Natural killer cell (primary cell): ENCODE data around the gene KLHL14. TPM values are rescaled to one million over a fixed set of nuclear protein-coding genes. Genes with fewer than 3 reads are reported as not detected.

Source experiments
- ATAC-seq, 3 donors: fragments of 150-1000 bp in 2 of 3; fragments of 200-7000 bp in 1 of 3; cut with Tn5 transposase; 1 replicate in 1 of 3; 2 replicates in 2 of 3; pipeline ENCODE4 v1.10.0; 2021; ENCODE audit warnings: mild to moderate bottlenecking in 2 of 3, moderate library complexity in 2 of 3
- DNase-seq, 2 donors: peaks; one replicate each; pipeline versions ENCODE4 v3.0.0 to v3.0.0-alpha.2; 2013 to 2021; ENCODE audit warnings: mixed read lengths in 1 of 2
- H3K27ac ChIP-seq: one replicate; pipeline ENCODE4 v1.5.1; 2013; ENCODE audit warnings: mild to moderate bottlenecking, low read length
- H3K27me3 ChIP-seq: one replicate; pipeline ENCODE4 v1.6.1; 2013; ENCODE audit warnings: low read length; ENCODE audit not compliant: control insufficient read depth, insufficient read depth
- H3K36me3 ChIP-seq: one replicate; pipeline ENCODE4 v1.6.1; 2013; ENCODE audit warnings: low read length; ENCODE audit not compliant: control insufficient read depth, insufficient read depth
- H3K4me1 ChIP-seq: one replicate; pipeline ENCODE4 v1.6.1; 2013; ENCODE audit warnings: low read length; ENCODE audit not compliant: control insufficient read depth, insufficient read depth
- H3K4me3 ChIP-seq: one replicate; pipeline ENCODE4 v1.5.1; 2013; ENCODE audit warnings: low read length
- H3K9me3 ChIP-seq: one replicate; pipeline ENCODE4 v1.6.1; 2013; ENCODE audit warnings: low read length; ENCODE audit not compliant: control insufficient read depth, insufficient read depth
- H3K27ac Mint-ChIP-seq, 2 donors: one replicate each; pipeline ENCODE4 v1.8.0; 2022; ENCODE audit warnings: mild to moderate bottlenecking in 2 of 2, mixed read lengths in 2 of 2, moderate library complexity in 1 of 2
- H3K27me3 Mint-ChIP-seq, 2 donors: one replicate each; pipeline ENCODE4 v1.8.0; 2022; ENCODE audit warnings: low read depth in 2 of 2, mixed read lengths in 2 of 2
- H3K36me3 Mint-ChIP-seq: one replicate; pipeline ENCODE4 v1.8.0; 2022; ENCODE audit warnings: mixed read lengths
- H3K4me1 Mint-ChIP-seq, 2 donors: one replicate each; pipeline ENCODE4 v1.8.0; 2022; ENCODE audit warnings: mixed read lengths in 2 of 2
- H3K4me3 Mint-ChIP-seq: one replicate; pipeline ENCODE4 v1.8.0; 2022; ENCODE audit warnings: mild to moderate bottlenecking, moderate library complexity, mixed read lengths
- H3K9me3 Mint-ChIP-seq, 2 donors: one replicate each; pipeline ENCODE4 v1.8.0; 2022; ENCODE audit warnings: mixed read lengths in 2 of 2
- CTCF ChIP-seq: fragments of 200-600 bp; IDR thresholded peaks from one replicate; pipeline ENCODE4 v1.8.0; 2022; ENCODE audit warnings: antibody characterized with exemption
- WGBS: methylation state at CpG from one replicate; pipeline ENCODE4 v1.1.7; 2013; ENCODE audit warnings: missing lambda C conversion rate; ENCODE audit not compliant: insufficient coverage; 5-methylcytosine and 5-hydroxymethylcytosine counted together
- intact Hi-C: fragments of 100-400 bp; cut with micrococcal nuclease; formaldehyde crosslinking; loops from one replicate; pipeline ENCODE4 v1.14.2; 2022
- total RNA-seq, 4 donors: library from RNA; stranded (reverse); fragments of 120-200 nt in 1 of 4; gene quantifications; one replicate each; pipeline versions ENCODE4 v1.2.3 to v1.2.4, GENCODE V29; 2013 to 2022

Gene KLHL14
- total RNA-seq, 3 donors from 2014 or later (not counting 1 experiment from before 2014, with no cell fraction given), result 0.26 to 0.28 TPM; not detected in 1

- H3K4me1 Mint-ChIP-seq, result no peaks in the 10 kb centered on the region
- H3K27ac Mint-ChIP-seq, result no peak overlapping the region
- DNase-seq (no peak), ATAC-seq (no peak)
- H3K4me3 Mint-ChIP-seq, result no peak overlapping the region
- no peak overlapping the region for H3K4me3 ChIP-seq
- peaks cover 0 to 3% of the 10 kb centered on the region in 2 donors for H3K27me3 Mint-ChIP-seq
- TF ChIP-seq CTCF, result no peak
- WGBS, result 75% methylated on average over 2 of the region's 2 CpGs
- H3K9me3 Mint-ChIP-seq, result no peaks in the 10 kb centered on the region
- no peaks in the 10 kb centered on the region for H3K9me3 ChIP-seq
- H3K27ac ChIP-seq, result no peak overlapping the region
- no peaks in the 10 kb centered on the region for H3K36me3 ChIP-seq
- H3K4me1 ChIP-seq, result no peaks in the 10 kb centered on the region
- intact Hi-C loops, result no loop called here
- no peaks in the 10 kb centered on the region for H3K27me3 ChIP-seq
- no peaks in the 10 kb centered on the region for H3K36me3 Mint-ChIP-seq
These were observed 65.7 kb downstream of the KLHL14 start for GRCh38 chr18:32707147-32707546.

GRCh38 chr18:32701313-32701712, 71.5 kb downstream of the KLHL14 start:
- H3K27me3 Mint-ChIP-seq, result peaks cover 0 to 4% of the 10 kb centered on the region in 2 donors
- H3K27ac ChIP-seq, result no peak overlapping the region
- DNase-seq (no peak), ATAC-seq (no peak)
- intact Hi-C loops, result no loop called here
- H3K36me3 Mint-ChIP-seq, result no peaks in the 10 kb centered on the region
- H3K4me1 ChIP-seq, result no peaks in the 10 kb centered on the region
- no peak overlapping the region for H3K4me3 ChIP-seq
- H3K9me3 ChIP-seq, result no peaks in the 10 kb centered on the region
- no peaks in the 10 kb centered on the region for H3K27me3 ChIP-seq
- H3K4me3 Mint-ChIP-seq, result no peak overlapping the region
- no peaks in the 10 kb centered on the region for H3K9me3 Mint-ChIP-seq
- TF ChIP-seq CTCF, result no peak
- no peak overlapping the region for H3K27ac Mint-ChIP-seq
- no peaks in the 10 kb centered on the region for H3K36me3 ChIP-seq
- H3K4me1 Mint-ChIP-seq, result no peaks in the 10 kb centered on the region

- no peak overlapping the region for H3K27ac Mint-ChIP-seq
- H3K27me3 Mint-ChIP-seq, result peaks cover 0 to 4% of the 10 kb centered on the region in 2 donors
- H3K9me3 ChIP-seq, result no peaks in the 10 kb centered on the region
- H3K27me3 ChIP-seq, result no peaks in the 10 kb centered on the region
- H3K4me3 Mint-ChIP-seq, result no peak overlapping the region
- H3K27ac ChIP-seq, result no peak overlapping the region
- H3K4me3 ChIP-seq, result no peak overlapping the region
- no peak for TF ChIP-seq CTCF
- WGBS, result 90% methylated on average over 3 of the region's 3 CpGs
- no peaks in the 10 kb centered on the region for H3K4me1 Mint-ChIP-seq
- H3K9me3 Mint-ChIP-seq, result no peaks in the 10 kb centered on the region
- ATAC-seq, result no peak
- no peaks in the 10 kb centered on the region for H3K36me3 ChIP-seq
- no peaks in the 10 kb centered on the region for H3K4me1 ChIP-seq
- intact Hi-C loops, result no loop called here
- no peak for DNase-seq
- no peaks in the 10 kb centered on the region for H3K36me3 Mint-ChIP-seq
These were observed 74.7 kb downstream of the KLHL14 start for GRCh38 chr18:32698153-32698552.

- TF ChIP-seq CTCF, result no peak
- no peaks in the 10 kb centered on the region for H3K27me3 ChIP-seq
- no peaks in the 10 kb centered on the region for H3K36me3 ChIP-seq
- Mint-ChIP-seq H3K4me1 (no peaks in the 10 kb centered on the region), H3K4me3 (no peak overlapping the region), H3K36me3 (no peaks in the 10 kb centered on the region), H3K27ac (no peak overlapping the region), H3K27me3 (peaks cover 0 to 3% of the 10 kb centered on the region in 2 donors), H3K9me3 (no peaks in the 10 kb centered on the region)
- ATAC-seq, result no peak
- no peak overlapping the region for H3K27ac ChIP-seq
- no peak overlapping the region for H3K4me3 ChIP-seq
- H3K4me1 ChIP-seq, result no peaks in the 10 kb centered on the region
- intact Hi-C loops, result no loop called here
- DNase-seq, result no peak
- no peaks in the 10 kb centered on the region for H3K9me3 ChIP-seq
- WGBS, result 84% methylated on average over 3 of the region's 3 CpGs
These were observed 76.4 kb downstream of the KLHL14 start for GRCh38 chr18:32696376-32696775.
